ENCODE measurements around the gene FAM181A.

The FAM181A gene

GRCh38 chr14:93977171-93977570 lies 50.0 kb downstream of the FAM181A start:
- DNase-seq: no peak

DNA sequence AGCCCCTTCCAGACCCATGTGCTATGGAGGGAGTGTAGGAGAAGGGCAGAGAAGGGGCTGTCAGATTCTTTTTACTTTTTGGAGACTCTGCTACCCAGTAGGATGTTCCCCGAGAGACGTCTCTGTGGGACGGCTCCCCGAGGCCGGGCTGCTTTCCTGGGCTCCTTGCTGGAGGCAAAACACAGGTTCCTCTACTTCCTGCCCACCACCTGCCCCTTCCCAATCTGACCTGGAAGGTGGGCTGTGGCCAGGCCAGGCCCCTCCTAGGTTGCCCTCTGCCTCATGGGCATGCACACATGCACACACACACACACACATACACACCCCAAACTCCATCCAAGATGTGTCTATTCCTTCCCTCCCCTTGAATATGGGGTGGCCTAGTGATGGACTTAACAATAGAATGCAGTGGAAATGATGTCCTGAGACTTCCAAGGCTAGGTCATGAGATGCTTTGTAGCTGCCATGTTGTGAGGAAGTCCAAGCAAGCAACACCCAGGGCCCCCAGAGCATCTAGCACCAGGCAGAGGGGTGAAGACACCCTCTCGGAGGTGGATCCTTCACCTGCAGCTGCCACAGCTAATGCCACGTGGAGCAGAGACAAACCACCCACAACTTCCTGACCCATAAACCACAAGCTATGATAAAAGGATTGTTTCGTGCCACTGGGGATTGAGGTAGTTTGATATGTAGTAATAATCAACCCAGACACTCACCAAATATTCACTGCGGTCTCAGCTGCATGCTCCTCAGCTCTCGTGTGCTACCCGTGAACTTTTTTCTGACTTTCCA lies 50.8 kb downstream of the FAM181A start:
- no peak for DNase-seq

- no peak for DNase-seq
Measured at GRCh38 chr14:93978735-93979134, 51.6 kb downstream of the FAM181A start.

Measured in anterior cingulate cortex (tissue), 58 donors.